ENCODE data around the gene SERPINC1. TPM values are rescaled to one million over a fixed set of nuclear protein-coding genes. Genes with fewer than 3 reads are reported as not detected.

The SERPINC1 gene
- total and polyA plus RNA-seq, 9 of the 15 experiments (the other 6 are each of a cell fraction or from before 2014, with no cell fraction given) = 0.07 to 1.2 (median 0.50) TPM

DNA sequence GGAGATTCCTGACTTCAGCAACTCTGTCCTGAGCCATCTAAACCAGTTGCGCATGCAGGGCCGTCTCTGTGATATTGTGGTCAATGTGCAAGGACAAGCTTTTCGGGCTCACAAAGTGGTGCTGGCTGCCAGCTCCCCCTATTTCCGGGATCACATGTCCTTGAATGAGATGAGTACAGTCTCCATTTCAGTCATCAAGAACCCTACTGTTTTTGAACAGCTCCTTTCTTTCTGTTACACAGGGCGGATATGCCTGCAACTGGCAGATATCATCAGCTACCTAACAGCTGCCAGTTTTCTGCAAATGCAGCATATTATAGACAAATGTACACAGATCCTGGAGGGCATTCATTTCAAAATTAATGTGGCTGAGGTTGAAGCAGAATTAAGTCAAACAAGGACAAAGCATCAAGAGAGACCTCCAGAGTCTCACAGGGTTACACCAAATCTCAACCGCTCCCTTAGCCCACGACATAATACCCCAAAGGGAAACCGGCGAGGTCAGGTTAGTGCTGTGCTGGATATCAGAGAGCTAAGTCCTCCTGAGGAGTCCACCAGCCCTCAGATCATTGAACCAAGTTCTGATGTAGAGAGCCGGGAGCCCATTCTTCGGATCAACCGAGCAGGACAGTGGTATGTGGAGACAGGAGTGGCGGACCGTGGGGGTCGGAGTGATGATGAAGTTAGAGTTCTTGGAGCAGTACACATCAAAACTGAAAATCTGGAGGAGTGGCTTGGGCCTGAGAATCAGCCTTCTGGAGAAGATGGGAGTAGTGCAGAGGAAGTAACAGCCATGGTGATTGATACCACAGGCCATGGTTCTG, 46.7 kb downstream of the SERPINC1 start (continued):
- TF ChIP-seq, protein P1, sequence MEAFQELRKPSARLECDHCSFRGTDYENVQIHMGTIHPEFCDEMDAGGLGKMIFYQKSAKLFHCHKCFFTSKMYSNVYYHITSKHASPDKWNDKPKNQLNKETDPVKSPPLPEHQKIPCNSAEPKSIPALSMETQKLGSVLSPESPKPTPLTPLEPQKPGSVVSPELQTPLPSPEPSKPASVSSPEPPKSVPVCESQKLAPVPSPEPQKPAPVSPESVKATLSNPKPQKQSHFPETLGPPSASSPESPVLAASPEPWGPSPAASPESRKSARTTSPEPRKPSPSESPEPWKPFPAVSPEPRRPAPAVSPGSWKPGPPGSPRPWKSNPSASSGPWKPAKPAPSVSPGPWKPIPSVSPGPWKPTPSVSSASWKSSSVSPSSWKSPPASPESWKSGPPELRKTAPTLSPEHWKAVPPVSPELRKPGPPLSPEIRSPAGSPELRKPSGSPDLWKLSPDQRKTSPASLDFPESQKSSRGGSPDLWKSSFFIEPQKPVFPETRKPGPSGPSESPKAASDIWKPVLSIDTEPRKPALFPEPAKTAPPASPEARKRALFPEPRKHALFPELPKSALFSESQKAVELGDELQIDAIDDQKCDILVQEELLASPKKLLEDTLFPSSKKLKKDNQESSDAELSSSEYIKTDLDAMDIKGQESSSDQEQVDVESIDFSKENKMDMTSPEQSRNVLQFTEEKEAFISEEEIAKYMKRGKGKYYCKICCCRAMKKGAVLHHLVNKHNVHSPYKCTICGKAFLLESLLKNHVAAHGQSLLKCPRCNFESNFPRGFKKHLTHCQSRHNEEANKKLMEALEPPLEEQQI (IDR thresholded peaks at IDR 0.05) = no peak
- TF ChIP-seq CBFA2T3 (IDR thresholded peaks at IDR 0.05) (peak; percentile 44; the same call in 1 of the 2 replicates), ZNF644 (tag; IDR thresholded peaks at IDR 0.05; ENCODE audit: low read depth) (peak; percentile 17; the same call in 1 of the 2 replicates), MBD2 (IDR thresholded peaks at IDR 0.05; ENCODE audit: borderline replicate concordance, low read depth) (no peak), ARID1B (IDR thresholded peaks at IDR 0.05) (peak; percentile 36; the same call in 1 of the 2 replicates), CTBP1 (IDR thresholded peaks at IDR 0.05; ENCODE audit: borderline replicate concordance) (peak; percentile 6; the same call in 1 of the 2 replicates), ADNP (tag; IDR thresholded peaks at IDR 0.05) (no peak), SMAD1 (IDR thresholded peaks at IDR 0.05; ENCODE audit: low read depth, low read length, partially characterized antibody) (no peak), TEAD4 (IDR thresholded peaks at IDR 0.05; ENCODE audit: low read length) (no peak), TEAD4 (CRISPR knock-in tag; IDR thresholded peaks at IDR 0.05; ENCODE audit: borderline replicate concordance) (no peak), ZNF197 (CRISPR knock-in tag; IDR thresholded peaks at IDR 0.05; ENCODE audit: low read depth) (no peak), ILF3 (IDR thresholded peaks at IDR 0.05; ENCODE audit: borderline replicate concordance) (no peak), MAFF (IDR thresholded peaks at IDR 0.05; ENCODE audit: low read length) (peak; percentile 78), ETV1 (tag; conservative IDR thresholded peaks at IDR 0.05; ENCODE audit: low read depth) (peak; percentile 30; the same call in 1 of the 2 replicates), ZNF324 (CRISPR knock-in tag; IDR thresholded peaks at IDR 0.05) (no peak), ZBTB7A (IDR thresholded peaks at IDR 0.05; ENCODE audit: borderline replicate concordance, control insufficient read depth, low read depth, low read length) (no peak), CHD4 (IDR thresholded peaks at IDR 0.05; ENCODE audit: insufficient read depth, insufficient replicate concordance, low read depth, low read length, poor library complexity, severe bottlenecking) (no peak), ID3 (CRISPR knock-in tag; IDR thresholded peaks at IDR 0.05) (no peak), ID3 (tag; IDR thresholded peaks at IDR 0.05) (no peak), KHSRP (IDR thresholded peaks at IDR 0.05) (no peak), CHD1 (IDR thresholded peaks at IDR 0.05; ENCODE audit: low read length) (no peak), FOXA3 (CRISPR knock-in tag; conservative IDR thresholded peaks at IDR 0.05 in 1 of 2, IDR thresholded peaks at IDR 0.05 in 1 of 2) (no peak), GABPA (tag; conservative IDR thresholded peaks at IDR 0.05; ENCODE audit: low read depth) (peak; percentile 46), ESRRA (IDR thresholded peaks at IDR 0.05; ENCODE audit: borderline replicate concordance, low read depth) (no peak)

Measured in K562 (cell line).